ENCODE results near the gene TRIM37.

The TRIM37 gene

DNA sequence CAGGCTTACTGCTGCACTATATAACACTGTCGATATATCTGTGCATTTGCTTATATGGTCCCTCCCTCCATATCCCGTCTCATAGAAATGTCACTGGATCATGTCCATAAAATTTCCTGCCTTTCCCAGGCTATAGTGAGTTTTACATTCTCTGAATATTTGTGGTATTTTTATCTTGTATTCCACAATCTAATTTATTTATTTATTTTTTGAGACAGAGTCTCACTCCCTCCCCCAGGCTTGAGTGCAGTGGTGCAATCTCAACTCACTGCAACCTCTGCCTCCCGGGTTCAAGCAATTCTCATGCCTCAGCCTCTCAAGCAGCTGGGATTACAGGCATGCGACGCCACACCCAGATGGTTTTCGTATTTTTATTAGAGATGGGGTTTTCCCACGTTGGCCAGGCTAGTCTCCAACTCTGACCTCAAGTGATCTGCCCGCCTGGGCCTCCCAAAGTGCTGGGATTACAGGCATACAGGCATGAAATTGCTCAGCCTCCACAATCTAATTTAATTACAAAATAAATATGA is 12.9 kb downstream of the TRIM37 start (continued):
- TF ChIP-seq ZNF701 (tag by site-specific recombination; IDR thresholded peaks at IDR 0.05) (no peak), REPIN1 (tag by site-specific recombination; IDR thresholded peaks at IDR 0.05; ENCODE audit: low read depth) (no peak), ZNF560 (tag by site-specific recombination; IDR thresholded peaks at IDR 0.05; ENCODE audit: borderline replicate concordance) (no peak), ZNF114 (tag by site-specific recombination; IDR thresholded peaks at IDR 0.05) (no peak), ZSCAN16 (tag by site-specific recombination; IDR thresholded peaks at IDR 0.05) (no peak), ZNF791 (tag by site-specific recombination; IDR thresholded peaks at IDR 0.05) (no peak), HOXA7 (CRISPR knock-in tag; IDR thresholded peaks at IDR 0.05; ENCODE audit: borderline replicate concordance) (no peak), ZNF146 (tag by site-specific recombination; IDR thresholded peaks at IDR 0.05) (no peak), ZNF292 (tag by site-specific recombination; IDR thresholded peaks at IDR 0.05; ENCODE audit: borderline replicate concordance, low read depth) (no peak), ZNF324 (tag by site-specific recombination; IDR thresholded peaks at IDR 0.05) (no peak), ZNF792 (tag by site-specific recombination; IDR thresholded peaks at IDR 0.05) (no peak), ZNF510 (tag by site-specific recombination; IDR thresholded peaks at IDR 0.05; ENCODE audit: insufficient replicate concordance) (no peak), ZNF48 (tag by site-specific recombination; IDR thresholded peaks at IDR 0.05) (no peak), ZNF549 (tag by site-specific recombination; IDR thresholded peaks at IDR 0.05) (no peak), SETDB1 (IDR thresholded peaks at IDR 0.05; ENCODE audit: insufficient read length, low read length) (no peak), ZNF76 (tag by site-specific recombination; IDR thresholded peaks at IDR 0.05; ENCODE audit: borderline replicate concordance, low read depth) (no peak), SP7 (tag by site-specific recombination; IDR thresholded peaks at IDR 0.05) (peak; percentile 86), ZNF23 (tag by site-specific recombination; IDR thresholded peaks at IDR 0.05; ENCODE audit: borderline replicate concordance) (no peak), ZNF112 (tag by site-specific recombination; IDR thresholded peaks at IDR 0.05) (no peak), WT1 (tag by site-specific recombination; IDR thresholded peaks at IDR 0.05) (peak; percentile 98), KLF10 (tag by site-specific recombination; IDR thresholded peaks at IDR 0.05) (peak; percentile 89)
- TF ChIP-seq, protein P1, sequence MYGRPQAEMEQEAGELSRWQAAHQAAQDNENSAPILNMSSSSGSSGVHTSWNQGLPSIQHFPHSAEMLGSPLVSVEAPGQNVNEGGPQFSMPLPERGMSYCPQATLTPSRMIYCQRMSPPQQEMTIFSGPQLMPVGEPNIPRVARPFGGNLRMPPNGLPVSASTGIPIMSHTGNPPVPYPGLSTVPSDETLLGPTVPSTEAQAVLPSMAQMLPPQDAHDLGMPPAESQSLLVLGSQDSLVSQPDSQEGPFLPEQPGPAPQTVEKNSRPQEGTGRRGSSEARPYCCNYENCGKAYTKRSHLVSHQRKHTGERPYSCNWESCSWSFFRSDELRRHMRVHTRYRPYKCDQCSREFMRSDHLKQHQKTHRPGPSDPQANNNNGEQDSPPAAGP (tag by site-specific recombination; IDR thresholded peaks at IDR 0.05) = peak; percentile 83
- TF ChIP-seq, protein P2, sequence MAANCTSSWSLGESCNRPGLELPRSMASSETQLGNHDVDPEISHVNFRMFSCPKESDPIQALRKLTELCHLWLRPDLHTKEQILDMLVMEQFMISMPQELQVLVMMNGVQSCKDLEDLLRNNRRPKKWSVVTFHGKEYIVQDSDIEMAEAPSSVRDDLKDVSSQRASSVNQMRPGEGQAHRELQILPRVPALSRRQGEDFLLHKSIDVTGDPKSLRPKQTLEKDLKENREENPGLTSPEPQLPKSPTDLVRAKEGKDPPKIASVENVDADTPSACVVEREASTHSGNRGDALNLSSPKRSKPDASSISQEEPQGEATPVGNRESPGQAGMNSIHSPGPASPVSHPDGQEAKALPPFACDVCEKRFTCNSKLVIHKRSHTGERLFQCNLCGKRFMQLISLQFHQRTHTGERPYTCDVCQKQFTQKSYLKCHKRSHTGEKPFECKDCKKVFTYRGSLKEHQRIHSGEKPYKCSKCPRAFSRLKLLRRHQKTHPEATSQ (tag by site-specific recombination; IDR thresholded peaks at IDR 0.05) = no peak
- TF ChIP-seq, protein P3, sequence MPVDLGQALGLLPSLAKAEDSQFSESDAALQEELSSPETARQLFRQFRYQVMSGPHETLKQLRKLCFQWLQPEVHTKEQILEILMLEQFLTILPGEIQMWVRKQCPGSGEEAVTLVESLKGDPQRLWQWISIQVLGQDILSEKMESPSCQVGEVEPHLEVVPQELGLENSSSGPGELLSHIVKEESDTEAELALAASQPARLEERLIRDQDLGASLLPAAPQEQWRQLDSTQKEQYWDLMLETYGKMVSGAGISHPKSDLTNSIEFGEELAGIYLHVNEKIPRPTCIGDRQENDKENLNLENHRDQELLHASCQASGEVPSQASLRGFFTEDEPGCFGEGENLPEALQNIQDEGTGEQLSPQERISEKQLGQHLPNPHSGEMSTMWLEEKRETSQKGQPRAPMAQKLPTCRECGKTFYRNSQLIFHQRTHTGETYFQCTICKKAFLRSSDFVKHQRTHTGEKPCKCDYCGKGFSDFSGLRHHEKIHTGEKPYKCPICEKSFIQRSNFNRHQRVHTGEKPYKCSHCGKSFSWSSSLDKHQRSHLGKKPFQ (tag by site-specific recombination; IDR thresholded peaks at IDR 0.05) = peak; percentile 32; the same call in 1 of the 2 replicates
- TF ChIP-seq, protein P4, sequence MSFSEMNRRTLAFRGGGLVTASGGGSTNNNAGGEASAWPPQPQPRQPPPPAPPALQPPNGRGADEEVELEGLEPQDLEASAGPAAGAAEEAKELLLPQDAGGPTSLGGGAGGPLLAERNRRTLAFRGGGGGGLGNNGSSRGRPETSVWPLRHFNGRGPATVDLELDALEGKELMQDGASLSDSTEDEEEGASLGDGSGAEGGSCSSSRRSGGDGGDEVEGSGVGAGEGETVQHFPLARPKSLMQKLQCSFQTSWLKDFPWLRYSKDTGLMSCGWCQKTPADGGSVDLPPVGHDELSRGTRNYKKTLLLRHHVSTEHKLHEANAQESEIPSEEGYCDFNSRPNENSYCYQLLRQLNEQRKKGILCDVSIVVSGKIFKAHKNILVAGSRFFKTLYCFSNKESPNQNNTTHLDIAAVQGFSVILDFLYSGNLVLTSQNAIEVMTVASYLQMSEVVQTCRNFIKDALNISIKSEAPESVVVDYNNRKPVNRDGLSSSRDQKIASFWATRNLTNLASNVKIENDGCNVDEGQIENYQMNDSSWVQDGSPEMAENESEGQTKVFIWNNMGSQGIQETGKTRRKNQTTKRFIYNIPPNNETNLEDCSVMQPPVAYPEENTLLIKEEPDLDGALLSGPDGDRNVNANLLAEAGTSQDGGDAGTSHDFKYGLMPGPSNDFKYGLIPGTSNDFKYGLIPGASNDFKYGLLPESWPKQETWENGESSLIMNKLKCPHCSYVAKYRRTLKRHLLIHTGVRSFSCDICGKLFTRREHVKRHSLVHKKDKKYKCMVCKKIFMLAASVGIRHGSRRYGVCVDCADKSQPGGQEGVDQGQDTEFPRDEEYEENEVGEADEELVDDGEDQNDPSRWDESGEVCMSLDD (tag by site-specific recombination; IDR thresholded peaks at IDR 0.05) = no peak
- TF ChIP-seq, protein P5, sequence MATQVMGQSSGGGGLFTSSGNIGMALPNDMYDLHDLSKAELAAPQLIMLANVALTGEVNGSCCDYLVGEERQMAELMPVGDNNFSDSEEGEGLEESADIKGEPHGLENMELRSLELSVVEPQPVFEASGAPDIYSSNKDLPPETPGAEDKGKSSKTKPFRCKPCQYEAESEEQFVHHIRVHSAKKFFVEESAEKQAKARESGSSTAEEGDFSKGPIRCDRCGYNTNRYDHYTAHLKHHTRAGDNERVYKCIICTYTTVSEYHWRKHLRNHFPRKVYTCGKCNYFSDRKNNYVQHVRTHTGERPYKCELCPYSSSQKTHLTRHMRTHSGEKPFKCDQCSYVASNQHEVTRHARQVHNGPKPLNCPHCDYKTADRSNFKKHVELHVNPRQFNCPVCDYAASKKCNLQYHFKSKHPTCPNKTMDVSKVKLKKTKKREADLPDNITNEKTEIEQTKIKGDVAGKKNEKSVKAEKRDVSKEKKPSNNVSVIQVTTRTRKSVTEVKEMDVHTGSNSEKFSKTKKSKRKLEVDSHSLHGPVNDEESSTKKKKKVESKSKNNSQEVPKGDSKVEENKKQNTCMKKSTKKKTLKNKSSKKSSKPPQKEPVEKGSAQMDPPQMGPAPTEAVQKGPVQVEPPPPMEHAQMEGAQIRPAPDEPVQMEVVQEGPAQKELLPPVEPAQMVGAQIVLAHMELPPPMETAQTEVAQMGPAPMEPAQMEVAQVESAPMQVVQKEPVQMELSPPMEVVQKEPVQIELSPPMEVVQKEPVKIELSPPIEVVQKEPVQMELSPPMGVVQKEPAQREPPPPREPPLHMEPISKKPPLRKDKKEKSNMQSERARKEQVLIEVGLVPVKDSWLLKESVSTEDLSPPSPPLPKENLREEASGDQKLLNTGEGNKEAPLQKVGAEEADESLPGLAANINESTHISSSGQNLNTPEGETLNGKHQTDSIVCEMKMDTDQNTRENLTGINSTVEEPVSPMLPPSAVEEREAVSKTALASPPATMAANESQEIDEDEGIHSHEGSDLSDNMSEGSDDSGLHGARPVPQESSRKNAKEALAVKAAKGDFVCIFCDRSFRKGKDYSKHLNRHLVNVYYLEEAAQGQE (tag by site-specific recombination; IDR thresholded peaks at IDR 0.05) = no peak
- TF ChIP-seq, protein P6, sequence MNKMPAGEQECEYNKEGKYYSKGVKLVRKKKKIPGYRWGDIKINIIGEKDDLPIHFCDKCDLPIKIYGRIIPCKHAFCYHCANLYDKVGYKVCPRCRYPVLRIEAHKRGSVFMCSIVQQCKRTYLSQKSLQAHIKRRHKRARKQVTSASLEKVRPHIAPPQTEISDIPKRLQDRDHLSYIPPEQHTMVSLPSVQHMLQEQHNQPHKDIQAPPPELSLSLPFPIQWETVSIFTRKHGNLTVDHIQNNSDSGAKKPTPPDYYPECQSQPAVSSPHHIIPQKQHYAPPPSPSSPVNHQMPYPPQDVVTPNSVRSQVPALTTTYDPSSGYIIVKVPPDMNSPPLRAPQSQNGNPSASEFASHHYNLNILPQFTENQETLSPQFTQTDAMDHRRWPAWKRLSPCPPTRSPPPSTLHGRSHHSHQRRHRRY (tag by site-specific recombination; IDR thresholded peaks at IDR 0.05) = no peak
- TF ChIP-seq, protein P7, sequence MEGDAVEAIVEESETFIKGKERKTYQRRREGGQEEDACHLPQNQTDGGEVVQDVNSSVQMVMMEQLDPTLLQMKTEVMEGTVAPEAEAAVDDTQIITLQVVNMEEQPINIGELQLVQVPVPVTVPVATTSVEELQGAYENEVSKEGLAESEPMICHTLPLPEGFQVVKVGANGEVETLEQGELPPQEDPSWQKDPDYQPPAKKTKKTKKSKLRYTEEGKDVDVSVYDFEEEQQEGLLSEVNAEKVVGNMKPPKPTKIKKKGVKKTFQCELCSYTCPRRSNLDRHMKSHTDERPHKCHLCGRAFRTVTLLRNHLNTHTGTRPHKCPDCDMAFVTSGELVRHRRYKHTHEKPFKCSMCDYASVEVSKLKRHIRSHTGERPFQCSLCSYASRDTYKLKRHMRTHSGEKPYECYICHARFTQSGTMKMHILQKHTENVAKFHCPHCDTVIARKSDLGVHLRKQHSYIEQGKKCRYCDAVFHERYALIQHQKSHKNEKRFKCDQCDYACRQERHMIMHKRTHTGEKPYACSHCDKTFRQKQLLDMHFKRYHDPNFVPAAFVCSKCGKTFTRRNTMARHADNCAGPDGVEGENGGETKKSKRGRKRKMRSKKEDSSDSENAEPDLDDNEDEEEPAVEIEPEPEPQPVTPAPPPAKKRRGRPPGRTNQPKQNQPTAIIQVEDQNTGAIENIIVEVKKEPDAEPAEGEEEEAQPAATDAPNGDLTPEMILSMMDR (tag by site-specific recombination; IDR thresholded peaks at IDR 0.05) = no peak
